GM19463 (cell line): ENCODE measurements around the gene IGSF22.

Source experiments
- ATAC-seq: cut with Tn5 transposase; IDR thresholded peaks from one replicate; pipeline ENCODE4 v1.9.1; 2021; ENCODE audit warnings: mild to moderate bottlenecking, moderate library complexity; ENCODE audit not compliant: unreplicated experiment

Gene IGSF22

DNA sequence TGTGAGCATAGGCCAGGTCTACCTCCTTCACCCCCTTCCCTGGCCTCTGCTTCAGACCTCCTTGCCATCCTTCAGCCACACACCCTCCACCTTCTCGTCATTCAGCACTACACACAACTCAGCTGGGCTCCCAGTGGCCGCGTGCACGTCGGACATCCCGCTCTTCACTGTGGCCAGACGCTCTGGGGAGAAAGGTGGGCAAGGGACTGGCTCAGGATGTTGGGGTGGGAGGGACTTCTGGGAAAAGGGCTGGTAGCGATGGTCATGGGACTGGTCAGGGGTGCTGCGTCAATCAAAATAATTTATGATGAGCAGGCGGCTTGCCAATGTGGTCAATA lies 11.6 kb downstream of the IGSF22 start:
- ATAC-seq: no peak

DNA sequence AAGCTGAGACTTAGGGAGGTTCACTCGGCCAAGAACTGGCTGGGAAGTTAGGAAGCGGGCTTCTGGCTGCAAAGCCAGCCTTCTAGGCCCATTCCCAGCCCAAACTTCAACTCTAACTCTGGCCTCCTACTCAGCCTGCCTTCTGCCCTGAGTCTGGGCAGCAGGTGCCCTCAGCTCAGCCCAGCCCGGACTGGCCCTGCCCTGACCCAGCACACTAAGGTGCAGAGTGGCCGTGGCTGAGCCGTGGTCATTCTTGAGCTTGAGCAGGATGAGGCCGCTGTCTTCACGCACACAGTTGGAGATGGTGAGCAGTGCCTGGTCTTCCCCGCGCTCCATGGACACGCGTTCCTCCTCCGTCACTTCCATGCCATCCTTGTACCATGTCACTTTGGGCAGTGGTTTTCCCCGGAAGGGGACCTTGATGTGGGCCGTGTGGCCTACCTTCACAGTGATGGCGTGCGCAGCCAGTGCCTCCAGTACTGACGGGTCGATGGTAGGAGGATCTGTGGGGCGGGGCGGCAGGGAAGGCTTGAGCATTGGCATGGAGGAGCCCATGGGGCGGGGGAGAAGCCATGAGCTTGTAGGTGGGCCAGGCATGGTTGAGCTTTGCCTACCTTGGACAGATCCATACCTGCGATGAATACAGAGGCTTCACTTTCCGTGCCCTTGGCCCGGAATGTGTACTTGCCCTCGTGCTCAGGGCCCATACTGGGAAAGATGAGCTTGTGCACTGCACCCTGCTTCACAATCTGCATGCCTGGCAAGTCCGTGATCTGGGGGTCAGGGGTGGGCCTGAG lies 12.1 kb downstream of the IGSF22 start:
- no peak for ATAC-seq

GRCh38 chr11:18710545-18710944 lies 15.4 kb downstream of the IGSF22 start:
- ATAC-seq: peak; percentile 66

DNA sequence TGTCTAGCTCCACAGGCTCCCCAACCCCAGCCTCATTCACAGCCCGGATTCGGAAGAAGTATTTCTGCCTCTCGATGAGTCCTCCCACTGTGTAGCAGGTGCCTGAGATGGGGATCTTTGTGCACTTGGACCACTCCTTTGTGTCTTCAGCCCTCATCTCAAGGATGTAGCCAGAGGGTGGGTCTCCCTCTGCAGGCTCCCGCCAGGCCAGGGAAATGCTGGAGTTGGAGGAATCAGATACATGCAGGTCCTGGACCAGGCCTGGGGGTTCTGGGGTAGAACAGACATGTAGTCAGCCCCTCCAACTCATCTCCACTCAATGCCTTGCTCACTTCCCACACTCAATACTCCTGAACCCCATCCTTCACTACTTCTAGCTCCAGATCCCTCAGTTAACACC lies 16.6 kb downstream of the IGSF22 start:
- no peak for ATAC-seq

DNA sequence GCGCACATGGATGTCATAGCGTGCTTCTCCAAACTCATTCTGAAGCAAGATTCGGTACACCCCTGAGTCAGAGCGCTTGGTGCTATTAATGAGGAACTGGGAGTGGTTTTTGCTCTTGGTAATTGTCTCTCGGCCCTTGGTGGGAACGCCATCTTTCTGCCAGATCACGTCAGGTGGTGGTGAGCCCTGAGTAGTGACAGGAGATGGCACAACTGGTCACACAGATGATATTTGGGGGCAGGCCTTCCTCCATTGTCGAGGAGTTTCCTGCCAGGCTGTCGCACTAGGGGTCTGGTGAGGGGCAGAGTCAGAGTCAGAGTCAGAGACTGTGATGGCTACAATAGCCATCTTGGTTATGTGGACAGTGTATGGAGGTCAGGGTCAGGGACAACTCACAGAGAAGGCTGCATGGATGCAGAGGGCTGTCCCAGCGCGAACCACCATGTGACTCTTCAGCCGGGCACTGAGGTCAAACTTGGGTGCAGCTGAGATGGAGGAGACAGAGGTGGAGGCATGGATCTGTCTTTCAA lies 18.1 kb downstream of the IGSF22 start:
- no peak for ATAC-seq

- ATAC-seq: no peak
These were observed 19.4 kb downstream of the IGSF22 start for GRCh38 chr11:18706330-18707243.

- no peak for ATAC-seq
These were observed 20.2 kb downstream of the IGSF22 start for GRCh38 chr11:18705651-18706281.

- no peak for ATAC-seq
These were observed 21.3 kb downstream of the IGSF22 start for GRCh38 chr11:18704698-18705097.

DNA sequence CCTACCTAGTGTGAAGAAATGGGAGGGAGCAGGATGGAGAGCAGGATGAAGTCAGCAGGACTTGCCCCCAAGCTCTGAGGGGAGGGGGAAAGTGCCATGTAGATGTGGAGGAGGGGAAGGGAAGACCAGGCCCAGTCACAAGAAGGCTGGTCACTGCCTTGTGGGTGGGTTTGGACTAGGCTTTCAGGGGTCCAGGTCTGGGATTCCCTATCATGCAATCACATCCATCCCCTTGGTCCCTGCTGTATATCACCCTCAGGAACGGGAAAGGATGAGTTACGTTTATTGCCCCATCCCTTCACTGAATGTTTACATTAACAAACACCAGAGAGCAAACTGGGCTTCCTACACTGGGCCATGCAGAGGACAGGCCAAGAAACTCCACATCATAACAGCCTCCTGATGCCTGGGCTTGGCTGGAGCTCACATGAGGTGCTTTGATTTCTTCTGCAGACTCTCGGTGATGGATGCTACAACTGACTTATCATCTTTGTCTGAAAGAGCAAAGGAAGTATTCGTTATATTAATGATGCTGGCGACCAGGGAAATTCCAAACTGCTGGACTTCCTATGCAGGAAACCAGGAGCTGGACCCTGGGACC lies 21.8 kb downstream of the IGSF22 start:
- ATAC-seq: no peak

GRCh38 chr11:18703001-18703763 lies 22.8 kb downstream of the IGSF22 start:
- no peak for ATAC-seq

DNA sequence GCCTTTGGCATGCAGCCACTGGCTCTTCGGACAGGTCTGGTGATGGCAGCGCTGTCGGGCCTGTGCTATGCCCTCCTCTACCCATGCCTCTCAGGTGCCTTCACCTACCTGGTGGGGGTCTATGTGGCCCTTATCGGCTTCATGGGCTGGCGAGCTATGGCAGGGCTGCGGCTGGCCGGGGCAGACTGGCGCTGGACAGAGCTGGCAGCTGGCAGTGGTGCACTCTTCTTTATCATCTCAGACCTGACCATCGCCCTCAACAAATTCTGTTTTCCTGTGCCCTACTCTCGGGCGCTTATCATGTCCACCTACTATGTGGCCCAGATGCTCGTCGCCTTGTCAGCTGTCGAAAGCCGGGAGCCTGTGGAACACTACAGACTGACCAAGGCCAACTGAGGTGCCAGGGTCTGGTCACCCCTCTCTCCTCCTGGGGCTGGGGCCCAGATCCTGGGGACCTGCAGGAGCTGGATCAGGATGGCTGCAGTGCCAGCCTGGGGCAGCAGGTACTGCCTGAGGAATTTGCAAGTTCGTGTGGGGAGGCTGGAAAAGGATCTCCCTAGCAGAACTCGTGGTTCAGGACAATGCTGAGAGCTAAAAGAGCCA lies 24.3 kb downstream of the IGSF22 start:
- ATAC-seq: no peak

DNA sequence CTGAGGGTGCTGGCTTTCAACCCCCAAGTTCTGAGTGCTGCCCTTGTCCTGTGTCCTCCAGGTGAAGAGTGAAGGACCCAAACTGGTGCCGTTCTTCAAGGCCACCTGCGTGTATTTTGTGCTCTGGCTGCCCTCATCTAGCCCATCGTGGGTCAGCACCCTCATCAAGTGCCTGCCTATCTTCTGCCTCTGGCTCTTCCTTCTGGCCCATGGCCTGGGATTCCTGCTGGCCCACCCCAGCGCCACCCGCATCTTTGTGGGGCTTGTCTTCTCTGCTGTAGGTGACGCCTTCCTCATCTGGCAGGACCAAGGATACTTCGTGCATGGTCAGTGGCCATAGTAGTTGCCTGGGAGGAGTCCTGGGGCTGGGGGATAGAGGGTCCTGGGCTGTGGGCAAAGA lies 25.1 kb downstream of the IGSF22 start:
- no peak for ATAC-seq

DNA sequence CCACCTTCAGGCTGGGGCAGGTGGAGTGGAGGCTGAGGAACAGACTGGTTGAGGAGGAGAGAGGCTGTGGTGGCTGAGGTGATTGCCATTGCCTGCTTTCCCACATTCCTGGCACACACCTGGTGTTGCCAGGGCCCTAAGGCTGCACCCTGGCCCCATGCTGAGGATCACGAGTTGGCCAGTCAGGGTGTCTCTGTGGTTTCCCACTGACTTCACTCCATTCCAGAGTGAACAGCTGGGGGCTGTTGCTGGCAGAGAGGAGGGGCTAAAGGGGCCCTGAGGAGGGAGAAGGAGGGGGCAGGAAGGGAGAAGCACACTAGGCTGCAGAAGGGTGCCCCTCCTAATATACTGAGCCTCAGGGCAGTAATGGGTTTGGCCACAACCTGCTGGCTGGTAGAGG lies 25.6 kb downstream of the IGSF22 start:
- ATAC-seq: no peak

- ATAC-seq: no peak
These were observed 26.1 kb downstream of the IGSF22 start for GRCh38 chr11:18699848-18700261.

- no peak for ATAC-seq
These were observed 26.8 kb downstream of the IGSF22 start for GRCh38 chr11:18699269-18699596.

- peak; percentile 95 for ATAC-seq
These were observed 27.4 kb downstream of the IGSF22 start, which contains the start of gene TMEM86A for GRCh38 chr11:18698341-18699268. Gene TMEM86A, plus strand, starts transcription at chr11:18698779. Its CDS starts 108 bp downstream, at chr11:18698887.

- ATAC-seq: no peak
These were observed 28.4 kb downstream of the IGSF22 start for GRCh38 chr11:18697576-18697975.

GRCh38 chr11:18696638-18697225 lies 29.3 kb downstream of the IGSF22 start:
- ATAC-seq: no peak
